Suprapubic skin (tissue), 4 donors: Measurements from ENCODE around the gene PTBP3. TPM values are rescaled to one million over a fixed set of nuclear protein-coding genes. Genes with fewer than 3 reads are reported as not detected.

Experiments
- DNase-seq, 2 donors: peaks; one replicate each; pipeline ENCODE4 v3.0.0-alpha.2; 2019; ENCODE audit warnings: low spot score in 2 of 2
- H3K27ac ChIP-seq: fragments of 200-600 bp; sonication (generic); one replicate; pipeline ENCODE4 v1.5.1; 2019
- H3K27me3 ChIP-seq: fragments of 200-600 bp; sonication (generic); one replicate; pipeline ENCODE4 v1.5.1; 2019
- H3K36me3 ChIP-seq: fragments of 200-600 bp; sonication (generic); one replicate; pipeline ENCODE4 v1.5.1; 2019
- H3K4me1 ChIP-seq: fragments of 200-600 bp; sonication (generic); one replicate; pipeline ENCODE4 v1.5.1; 2019
- H3K4me3 ChIP-seq: fragments of 200-600 bp; sonication (generic); one replicate; pipeline ENCODE4 v1.5.1; 2019; ENCODE audit warnings: mild to moderate bottlenecking
- H3K9me3 ChIP-seq: fragments of 200-600 bp; sonication (generic); one replicate; pipeline ENCODE4 v1.5.1; 2019
- EP300 ChIP-seq: sonication (generic); formaldehyde crosslinking; IDR thresholded peaks from one replicate; pipeline ENCODE4 v1.6.1; 2017; ENCODE audit warnings: antibody characterized with exemption
- POLR2A ChIP-seq, 2 donors: fragments of 450-650 bp; IDR thresholded peaks; one replicate each; pipeline ENCODE4 v1.6.1; 2017; ENCODE audit warnings: antibody characterized with exemption in 2 of 2, mild to moderate bottlenecking in 2 of 2, moderate library complexity in 2 of 2
- POLR2AphosphoS5 ChIP-seq, 3 donors: sonication (generic); formaldehyde crosslinking; IDR thresholded peaks; one replicate each; pipeline ENCODE4 v1.6.1; 2017; ENCODE audit warnings: antibody characterized with exemption in 3 of 3
- WGBS: methylation state at CpG from one replicate; pipeline ENCODE4 v1.1.5; 2018; 5-methylcytosine and 5-hydroxymethylcytosine counted together
- total RNA-seq, 4 donors: library from RNA; depleted of rRNA; stranded (reverse); fragments of >200 nt; gene quantifications; one replicate each; pipeline ENCODE4 v1.1.0, GENCODE V29; 2016
- TF ChIP-seq, protein P1 (sequence below), 2 donors: fragments of 200-600 bp in 1 of 2; fragments of 450-650 bp in 1 of 2; sonication (generic) in 1 of 2; IDR thresholded peaks; one replicate each; pipeline ENCODE4 v1.5.1; 2016 to 2019; ENCODE audit warnings: antibody characterized with exemption in 2 of 2, mild to moderate bottlenecking in 1 of 2, moderate library complexity in 1 of 2

Gene PTBP3
- total RNA-seq, 4 donors from 2014 or later: 90.4 to 333 (median 168) TPM

DNA sequence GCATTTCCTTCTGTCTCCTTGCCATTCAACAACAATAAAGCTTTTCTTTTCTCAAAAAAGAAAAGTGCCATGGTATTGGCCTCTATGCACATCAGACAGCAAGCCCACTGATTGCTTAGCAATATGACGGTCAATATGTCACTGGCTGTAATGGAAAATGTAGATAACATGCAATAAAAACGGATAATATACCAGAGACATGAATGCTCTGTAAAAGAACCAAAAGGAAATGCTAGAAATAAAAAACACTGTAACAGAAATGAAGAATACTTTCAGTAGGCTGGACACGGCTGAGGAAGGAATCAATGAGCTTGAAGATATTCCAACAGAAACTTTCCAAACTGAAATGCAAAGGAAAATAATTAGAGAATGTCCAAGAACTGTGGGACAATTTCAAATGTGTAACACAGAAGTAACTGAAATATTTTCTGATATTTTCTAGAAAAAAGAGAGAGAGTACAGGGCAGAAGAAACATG, 10.0 kb downstream of the PTBP3 start:
- Histone ChIP-seq H3K9me3 (no peaks in the 10 kb centered on the region), H3K36me3 (no peaks in the 10 kb centered on the region), H3K27ac (no peak overlapping the region), H3K4me1 (peaks cover 24% of the 10 kb centered on the region), H3K27me3 (no peaks in the 10 kb centered on the region), H3K4me3 (no peak overlapping the region)
- TF ChIP-seq, protein P1, sequence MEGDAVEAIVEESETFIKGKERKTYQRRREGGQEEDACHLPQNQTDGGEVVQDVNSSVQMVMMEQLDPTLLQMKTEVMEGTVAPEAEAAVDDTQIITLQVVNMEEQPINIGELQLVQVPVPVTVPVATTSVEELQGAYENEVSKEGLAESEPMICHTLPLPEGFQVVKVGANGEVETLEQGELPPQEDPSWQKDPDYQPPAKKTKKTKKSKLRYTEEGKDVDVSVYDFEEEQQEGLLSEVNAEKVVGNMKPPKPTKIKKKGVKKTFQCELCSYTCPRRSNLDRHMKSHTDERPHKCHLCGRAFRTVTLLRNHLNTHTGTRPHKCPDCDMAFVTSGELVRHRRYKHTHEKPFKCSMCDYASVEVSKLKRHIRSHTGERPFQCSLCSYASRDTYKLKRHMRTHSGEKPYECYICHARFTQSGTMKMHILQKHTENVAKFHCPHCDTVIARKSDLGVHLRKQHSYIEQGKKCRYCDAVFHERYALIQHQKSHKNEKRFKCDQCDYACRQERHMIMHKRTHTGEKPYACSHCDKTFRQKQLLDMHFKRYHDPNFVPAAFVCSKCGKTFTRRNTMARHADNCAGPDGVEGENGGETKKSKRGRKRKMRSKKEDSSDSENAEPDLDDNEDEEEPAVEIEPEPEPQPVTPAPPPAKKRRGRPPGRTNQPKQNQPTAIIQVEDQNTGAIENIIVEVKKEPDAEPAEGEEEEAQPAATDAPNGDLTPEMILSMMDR (IDR thresholded peaks at IDR 0.05): no peak
- no peak for TF ChIP-seq EP300
- TF ChIP-seq POLR2A (IDR thresholded peaks at IDR 0.05): no peak
- no peak for TF ChIP-seq POLR2AphosphoS5 (IDR thresholded peaks at IDR 0.05)
- DNase-seq: no peak
- 80% methylated on average over 3 of the region's 3 CpGs for WGBS

DNA sequence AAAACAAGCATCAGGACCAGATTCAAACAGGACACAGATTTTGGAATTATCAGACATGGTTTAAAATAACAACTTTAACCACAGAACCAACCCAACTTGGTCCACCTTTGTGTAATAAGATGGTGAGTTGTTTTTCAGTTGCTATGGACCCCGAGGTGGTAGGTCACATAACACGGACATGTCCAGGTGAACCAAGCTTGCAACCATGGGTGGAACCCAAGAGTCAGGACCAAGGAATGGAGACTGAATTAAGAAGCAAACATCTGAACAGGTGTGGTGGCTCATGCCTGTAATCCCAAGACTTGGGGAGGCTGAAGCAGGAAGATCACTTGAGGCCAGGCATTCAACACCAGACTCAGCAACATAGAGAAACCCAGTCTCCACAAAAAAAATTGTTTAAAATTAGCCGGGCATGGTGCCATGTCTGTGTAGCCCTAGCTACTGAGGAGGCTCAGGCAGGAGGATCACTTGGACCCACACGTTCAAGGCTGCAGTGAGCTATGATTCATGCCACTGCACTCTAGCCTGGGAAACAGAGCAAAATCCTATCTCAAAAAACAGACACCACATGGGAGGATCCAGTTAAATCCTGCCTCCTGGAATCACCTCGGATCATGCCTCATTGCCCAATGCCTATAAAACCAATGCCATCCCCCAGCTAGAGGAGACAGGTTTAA, 10.6 kb downstream of the PTBP3 start:
- H3K27ac ChIP-seq: no peak overlapping the region
- no peaks in the 10 kb centered on the region for H3K9me3 ChIP-seq
- H3K4me1 ChIP-seq: peaks cover 18% of the 10 kb centered on the region
- H3K4me3 ChIP-seq: no peak overlapping the region
- no peak for TF ChIP-seq POLR2AphosphoS5 (IDR thresholded peaks at IDR 0.05)
- TF ChIP-seq, protein P1 (IDR thresholded peaks at IDR 0.05): no peak
- TF ChIP-seq EP300: no peak
- H3K27me3 ChIP-seq: no peaks in the 10 kb centered on the region
- DNase-seq: no peak
- WGBS: 85% methylated on average over 5 of the region's 5 CpGs
- no peaks in the 10 kb centered on the region for H3K36me3 ChIP-seq

DNA sequence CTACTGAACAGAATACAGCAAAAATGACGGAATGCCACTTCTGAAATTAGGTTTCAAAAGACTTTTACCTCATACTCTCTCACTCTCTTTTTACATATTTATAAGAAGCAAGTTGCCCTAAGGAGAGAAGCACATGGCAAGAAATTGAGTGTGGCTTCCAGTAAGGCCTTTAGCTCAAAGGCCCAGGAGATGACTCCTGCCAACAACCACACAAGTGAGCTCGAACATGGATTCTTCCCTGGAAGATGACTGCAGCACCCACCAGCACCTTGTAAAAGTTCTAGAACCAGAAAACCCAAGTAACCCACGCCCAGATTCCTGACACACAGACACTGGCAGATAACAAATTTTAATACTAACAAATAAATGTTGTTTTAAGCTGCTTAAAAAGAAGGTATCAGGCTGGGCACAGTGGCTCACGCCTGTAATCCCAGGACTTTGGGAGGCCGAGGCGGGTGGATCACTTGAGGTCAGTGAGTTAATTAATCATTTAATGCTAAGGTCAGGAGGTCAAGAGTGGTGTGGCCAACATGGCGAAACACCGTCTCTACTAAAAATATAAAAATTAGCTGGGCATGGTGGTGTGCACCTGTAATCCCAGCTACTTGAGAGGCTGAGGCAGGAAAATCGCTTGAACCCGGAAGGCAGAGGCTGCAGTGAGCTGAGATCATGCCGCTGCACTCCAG, 17.0 kb downstream of the PTBP3 start:
- WGBS: 88% methylated on average over 11 of the region's 11 CpGs

DNA sequence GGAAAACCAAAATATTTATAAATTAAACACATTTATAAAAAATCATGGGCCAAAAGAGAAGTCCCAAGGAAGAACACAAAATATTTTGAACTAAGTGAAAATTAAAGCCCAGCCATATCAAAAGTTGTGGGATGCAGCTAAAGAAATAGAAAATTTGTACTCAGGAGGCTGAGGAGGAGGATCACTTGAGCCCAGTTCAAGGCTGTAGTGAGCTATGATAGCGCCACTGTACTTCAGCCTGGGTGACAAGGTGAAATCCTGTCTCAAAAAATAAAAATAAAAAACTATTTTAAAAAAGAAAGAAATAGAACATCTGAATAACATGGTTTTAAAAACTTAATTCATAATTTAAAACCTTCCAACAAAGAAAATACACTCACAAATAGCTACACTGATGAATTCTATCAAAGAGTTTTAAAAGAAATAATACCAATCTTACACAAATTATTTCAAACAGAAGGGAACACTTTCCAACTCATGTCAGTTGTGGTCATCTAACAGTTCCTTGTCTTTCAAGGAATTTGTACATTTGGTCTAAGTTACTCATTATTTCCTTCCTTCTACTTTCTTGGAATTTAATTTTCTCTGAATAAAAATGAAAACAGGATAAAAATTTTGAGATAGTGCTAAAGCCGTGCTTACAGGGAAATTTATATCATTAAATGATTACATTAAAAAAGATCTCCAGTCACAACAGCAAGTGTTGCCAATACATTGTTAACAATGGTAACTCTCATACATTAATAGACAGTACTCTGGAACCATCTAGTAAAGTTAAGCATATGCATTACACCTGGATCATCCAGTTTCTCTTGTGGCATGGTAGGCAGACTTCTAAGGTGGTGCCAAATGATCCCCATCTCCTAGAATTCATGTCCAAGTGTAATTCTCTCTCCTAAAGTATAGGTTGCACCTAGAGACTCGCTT, 17.8 kb downstream of the PTBP3 start:
- Histone ChIP-seq H3K27me3 (no peaks in the 10 kb centered on the region), H3K4me1 (peaks cover 20% of the 10 kb centered on the region), H3K4me3 (no peak overlapping the region), H3K9me3 (no peaks in the 10 kb centered on the region), H3K36me3 (no peaks in the 10 kb centered on the region), H3K27ac (no peak overlapping the region)
- DNase-seq: no peak
- TF ChIP-seq, protein P1 (IDR thresholded peaks at IDR 0.05): no peak
- TF ChIP-seq POLR2A (IDR thresholded peaks at IDR 0.05) (no peak), EP300 (no peak), POLR2AphosphoS5 (IDR thresholded peaks at IDR 0.05) (no peak)
- 74% methylated on average over 3 of the region's 3 CpGs for WGBS

More for the DNA sequence above, 17.0 kb downstream of the PTBP3 start:
- Histone ChIP-seq H3K9me3 (no peaks in the 10 kb centered on the region), H3K4me1 (peaks cover 17% of the 10 kb centered on the region), H3K36me3 (no peaks in the 10 kb centered on the region), H3K27ac (no peak overlapping the region), H3K4me3 (no peak overlapping the region), H3K27me3 (no peaks in the 10 kb centered on the region)
- DNase-seq: no peak
- TF ChIP-seq POLR2A (IDR thresholded peaks at IDR 0.05): no peak
- TF ChIP-seq, protein P1 (IDR thresholded peaks at IDR 0.05): no peak
- no peak for TF ChIP-seq POLR2AphosphoS5 (IDR thresholded peaks at IDR 0.05)
- no peak for TF ChIP-seq EP300
